HG03045 (cell line): ENCODE measurements around the gene MIER3.
"Not testable (repeated sequence)": the region's sequence is repeated elsewhere in the genome, so short reads cannot be mapped to it uniquely, and the experiment has no call there.

Experiments used
- ATAC-seq: cut with Tn5 transposase; IDR thresholded peaks from one replicate; pipeline ENCODE4 v1.9.1; 2021; ENCODE audit warnings: mild to moderate bottlenecking, moderate library complexity; ENCODE audit not compliant: unreplicated experiment

Gene MIER3, protein sequence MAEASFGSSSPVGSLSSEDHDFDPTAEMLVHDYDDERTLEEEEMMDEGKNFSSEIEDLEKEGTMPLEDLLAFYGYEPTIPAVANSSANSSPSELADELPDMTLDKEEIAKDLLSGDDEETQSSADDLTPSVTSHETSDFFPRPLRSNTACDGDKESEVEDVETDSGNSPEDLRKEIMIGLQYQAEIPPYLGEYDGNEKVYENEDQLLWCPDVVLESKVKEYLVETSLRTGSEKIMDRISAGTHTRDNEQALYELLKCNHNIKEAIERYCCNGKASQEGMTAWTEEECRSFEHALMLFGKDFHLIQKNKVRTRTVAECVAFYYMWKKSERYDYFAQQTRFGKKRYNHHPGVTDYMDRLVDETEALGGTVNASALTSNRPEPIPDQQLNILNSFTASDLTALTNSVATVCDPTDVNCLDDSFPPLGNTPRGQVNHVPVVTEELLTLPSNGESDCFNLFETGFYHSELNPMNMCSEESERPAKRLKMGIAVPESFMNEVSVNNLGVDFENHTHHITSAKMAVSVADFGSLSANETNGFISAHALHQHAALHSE

DNA sequence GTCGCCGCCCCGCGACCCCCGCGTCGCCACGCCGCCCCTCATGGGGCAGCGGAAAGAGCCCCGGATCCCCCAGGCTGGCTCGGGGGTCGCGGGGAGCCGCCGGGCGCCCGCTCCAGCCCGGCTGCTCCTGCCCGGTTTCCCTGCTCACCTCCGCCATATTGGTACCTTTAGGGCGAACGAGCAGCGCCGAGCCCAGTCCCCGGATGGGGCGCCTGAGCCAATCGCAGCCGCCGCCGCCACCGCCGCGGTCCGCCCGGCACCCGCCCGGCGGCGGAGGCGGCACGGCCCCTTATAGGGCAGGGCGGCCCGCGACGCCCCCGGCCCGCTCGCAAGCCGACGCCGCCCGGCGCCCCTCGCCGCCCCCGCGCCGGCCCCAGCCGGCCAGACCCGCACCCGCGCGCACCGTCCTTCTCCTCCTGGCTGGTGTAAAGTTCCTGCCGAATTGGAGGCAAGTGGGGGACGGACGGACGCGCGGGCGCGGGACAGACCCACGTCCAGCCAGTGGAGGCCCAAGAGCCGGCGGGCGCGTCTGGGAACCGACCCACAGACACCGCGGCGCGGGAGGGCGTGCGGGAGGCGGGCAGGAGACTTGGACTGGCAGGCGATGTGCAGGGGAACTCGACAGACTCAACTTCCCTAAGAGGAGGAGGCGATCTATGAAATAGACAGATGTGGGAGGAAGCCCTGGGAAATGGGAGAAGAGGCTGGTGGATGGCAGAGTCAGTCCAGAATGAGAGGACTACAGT is at the start of gene MIER3:
TSS of gene MIER3 (minus strand) at position 178 of the 746 bp plus-strand sequence. CDS start at position 157, 21 bp downstream.
- ATAC-seq = peak; percentile 95

- ATAC-seq = no peak
Measured at GRCh38 chr5:56995596-56995995, 43.7 kb upstream of the MIER3 start.

GRCh38 chr5:56993241-56993640 is 41.3 kb upstream of the MIER3 start:
- no peak for ATAC-seq

DNA sequence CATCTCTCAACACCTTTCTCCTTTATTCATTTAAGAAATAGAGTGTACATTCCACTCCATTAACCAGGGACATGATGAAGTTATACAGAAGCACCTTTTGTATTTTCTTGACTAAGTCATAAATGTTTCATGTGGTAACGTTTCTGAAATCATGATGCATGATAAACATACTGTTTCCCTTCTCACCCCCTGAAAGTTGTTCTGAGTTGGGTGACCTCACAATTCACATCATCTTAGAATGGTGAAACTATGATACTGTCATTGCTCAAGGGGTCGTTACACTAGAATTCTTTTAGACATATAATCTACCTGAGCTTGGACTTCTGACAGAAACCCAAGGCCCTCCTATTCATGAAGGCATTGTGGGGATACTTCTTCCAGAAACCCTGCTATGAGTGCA is 37.8 kb upstream of the MIER3 start:
- ATAC-seq = no peak

GRCh38 chr5:56988490-56988889 is 36.6 kb upstream of the MIER3 start:
- ATAC-seq = no peak

- no peak for ATAC-seq
Measured at GRCh38 chr5:56987171-56987570, 35.2 kb upstream of the MIER3 start.

- ATAC-seq = no peak
Measured at GRCh38 chr5:56986626-56986947, 34.7 kb upstream of the MIER3 start.

DNA sequence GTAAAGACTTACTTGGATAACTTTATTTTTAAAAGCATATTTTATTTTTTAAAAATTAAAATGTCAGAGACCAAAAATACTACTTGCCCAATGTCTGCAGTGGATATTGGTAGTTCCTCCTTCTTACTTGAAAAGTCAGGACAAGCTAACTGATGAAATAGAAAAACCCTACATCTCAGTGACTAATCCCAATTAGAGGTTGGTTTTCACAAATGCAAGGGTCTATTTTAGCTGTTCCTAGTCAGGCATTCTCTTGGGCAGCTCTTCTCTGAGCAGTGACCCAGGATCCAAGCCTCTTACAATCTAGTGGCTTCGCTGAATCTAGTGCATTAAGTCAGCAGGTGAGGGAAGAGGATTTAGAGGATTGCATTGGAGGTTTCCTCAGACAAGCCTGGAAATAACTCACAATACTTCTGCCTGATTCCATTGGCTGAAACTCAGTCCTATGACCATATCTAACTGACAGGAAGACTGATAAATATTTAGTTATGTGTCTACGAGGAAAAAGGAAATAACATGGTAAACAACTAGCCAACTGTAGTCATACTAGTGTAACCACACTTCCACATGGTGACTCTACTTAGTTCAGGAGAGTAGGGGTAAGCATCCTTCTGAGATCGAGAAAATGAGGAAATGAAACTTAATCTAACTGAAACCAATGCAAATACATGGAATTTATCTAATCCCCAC is 34.2 kb upstream of the MIER3 start:
- ATAC-seq = no peak

GRCh38 chr5:56984445-56984844 is 32.5 kb upstream of the MIER3 start:
- ATAC-seq = no peak

- no peak for ATAC-seq
Measured at GRCh38 chr5:56983593-56984361, 31.9 kb upstream of the MIER3 start.

GRCh38 chr5:56981548-56982315 is 29.8 kb upstream of the MIER3 start:
- no peak for ATAC-seq

DNA sequence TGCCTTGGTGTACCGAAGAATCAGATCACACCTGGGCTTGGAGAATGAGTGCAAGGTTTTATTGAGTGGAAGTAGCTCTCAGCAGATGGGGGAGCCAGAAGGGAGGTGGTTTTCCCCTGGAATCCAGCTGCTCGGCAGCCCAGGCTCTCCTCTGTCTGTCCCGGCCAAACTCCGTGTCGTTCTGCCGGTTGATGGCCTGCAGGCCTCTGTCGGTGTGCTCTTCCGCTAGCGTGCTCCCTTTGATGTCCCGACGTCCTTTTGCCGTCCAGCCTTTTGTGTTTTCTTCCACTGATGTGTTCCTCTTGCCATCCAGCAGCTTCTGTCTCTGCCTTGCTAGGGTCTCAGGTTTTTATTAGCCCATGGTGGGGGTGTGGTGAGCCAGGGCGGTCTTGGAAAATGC is 28.0 kb upstream of the MIER3 start:
- no peak for ATAC-seq

DNA sequence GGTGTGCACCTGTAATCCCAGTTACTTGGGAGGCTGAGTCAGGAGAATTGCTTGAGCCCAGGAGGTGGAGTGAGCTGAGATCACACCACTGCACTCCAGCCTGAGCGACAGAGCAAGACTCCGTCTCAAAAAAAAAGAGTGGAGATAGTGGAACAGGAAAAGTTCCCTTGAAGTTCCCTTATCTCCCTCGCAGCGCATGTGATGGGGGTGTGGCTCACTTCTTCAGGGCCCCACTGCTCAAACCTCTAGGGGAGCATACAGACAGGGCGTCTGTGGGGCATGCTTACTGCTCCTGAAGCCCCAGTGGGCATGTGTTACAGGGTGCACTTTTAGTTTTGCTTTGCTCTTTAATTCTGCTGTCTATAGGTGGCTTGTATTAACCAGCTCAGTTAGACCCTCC is 27.6 kb upstream of the MIER3 start:
- ATAC-seq = not testable (repeated sequence)

- ATAC-seq = no peak
Measured at GRCh38 chr5:56977822-56978221, 25.9 kb upstream of the MIER3 start.

DNA sequence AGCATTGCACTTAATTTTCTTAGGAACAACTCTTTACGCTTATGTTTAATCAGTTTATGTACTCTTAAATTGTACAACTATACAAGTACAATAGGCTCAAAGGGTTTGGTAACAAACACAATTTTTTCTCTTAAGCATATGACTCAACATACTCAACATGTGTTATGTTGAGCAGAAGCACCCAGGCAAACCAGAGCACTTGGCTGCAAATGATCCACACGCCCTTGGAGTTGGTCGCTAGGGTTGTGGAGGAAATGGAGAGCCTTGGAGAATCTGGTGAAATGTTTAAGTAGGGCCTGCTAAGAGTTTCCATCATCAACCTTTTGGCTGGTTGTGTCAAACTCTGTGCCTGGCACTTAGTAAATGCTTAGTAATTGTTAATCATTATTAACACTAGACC is 25.1 kb upstream of the MIER3 start:
- ATAC-seq = no peak

DNA sequence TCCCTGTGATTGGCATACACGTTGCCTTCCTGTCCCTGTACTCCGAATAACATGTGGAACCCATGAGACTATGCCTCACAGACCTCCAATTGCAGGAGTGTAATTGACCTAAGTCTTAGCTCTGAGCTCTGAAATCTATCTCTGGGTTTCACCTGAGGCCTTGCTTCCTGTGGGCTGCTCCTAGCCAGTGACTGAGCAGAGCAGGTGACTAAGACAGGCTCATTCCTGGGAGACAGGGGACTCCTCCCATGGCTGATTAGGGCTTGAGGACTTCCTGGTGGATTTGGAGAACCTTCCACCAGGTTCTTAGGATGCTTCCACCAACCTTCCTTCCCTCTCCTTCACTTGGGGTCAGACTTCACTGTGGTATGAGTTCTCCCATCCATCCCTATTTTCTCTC is 22.3 kb upstream of the MIER3 start:
- no peak for ATAC-seq

DNA sequence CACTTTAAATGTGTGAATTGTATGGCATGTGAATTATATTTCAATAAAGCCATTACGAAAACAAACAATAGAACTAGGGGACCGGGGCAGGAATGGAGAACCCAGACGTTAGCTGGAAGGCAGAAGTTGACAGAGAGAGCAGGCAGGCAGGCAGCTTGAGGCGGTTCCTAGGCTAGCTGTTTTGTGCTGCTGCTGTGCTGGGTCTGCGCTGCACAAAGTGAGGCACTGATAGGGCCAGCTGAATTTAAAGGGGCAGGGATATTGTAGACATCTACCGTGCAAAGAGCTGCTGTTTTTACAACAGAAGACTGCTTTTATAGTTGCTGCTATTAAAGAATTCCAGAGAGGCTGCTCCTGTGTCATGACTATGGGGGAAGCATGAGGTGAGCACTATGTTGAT is 21.6 kb upstream of the MIER3 start:
- ATAC-seq = no peak

DNA sequence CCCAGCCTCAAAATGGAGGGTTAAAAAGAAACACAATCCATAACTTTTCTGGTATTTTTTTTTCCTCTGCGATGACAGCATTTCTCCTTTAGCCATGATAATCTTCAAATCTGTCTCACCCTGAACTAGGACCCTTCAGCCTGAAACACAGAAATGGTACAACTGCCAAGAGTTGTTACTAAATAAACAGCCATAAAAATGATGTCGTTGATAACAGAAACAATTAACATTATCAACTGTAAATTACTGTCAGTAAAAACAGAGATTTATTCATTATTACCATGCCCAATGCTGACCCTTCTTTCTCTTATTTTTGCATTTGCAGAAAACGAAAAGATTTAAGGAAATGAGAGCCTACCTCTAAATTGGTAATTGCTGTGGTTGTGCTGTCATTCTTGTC is 19.4 kb upstream of the MIER3 start:
- ATAC-seq = no peak

DNA sequence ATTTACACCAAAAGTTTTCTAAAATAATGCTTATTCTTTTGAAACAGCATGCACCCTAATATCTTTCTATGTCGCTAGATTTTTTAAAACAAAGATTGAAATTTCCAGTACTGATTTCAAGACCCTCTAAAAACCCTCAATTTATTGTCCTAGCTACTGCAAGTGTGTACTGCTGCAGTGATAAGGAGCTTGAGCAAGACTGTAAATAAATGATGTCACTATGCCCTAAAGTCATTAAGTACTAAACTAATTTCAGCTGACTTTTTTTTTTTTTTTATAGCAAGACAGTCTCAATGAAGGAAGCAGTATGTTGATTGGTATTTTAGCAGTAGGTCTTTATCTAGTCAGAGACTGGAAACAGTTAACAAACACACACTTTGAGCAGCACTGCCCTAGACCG is 12.2 kb upstream of the MIER3 start:
- no peak for ATAC-seq

DNA sequence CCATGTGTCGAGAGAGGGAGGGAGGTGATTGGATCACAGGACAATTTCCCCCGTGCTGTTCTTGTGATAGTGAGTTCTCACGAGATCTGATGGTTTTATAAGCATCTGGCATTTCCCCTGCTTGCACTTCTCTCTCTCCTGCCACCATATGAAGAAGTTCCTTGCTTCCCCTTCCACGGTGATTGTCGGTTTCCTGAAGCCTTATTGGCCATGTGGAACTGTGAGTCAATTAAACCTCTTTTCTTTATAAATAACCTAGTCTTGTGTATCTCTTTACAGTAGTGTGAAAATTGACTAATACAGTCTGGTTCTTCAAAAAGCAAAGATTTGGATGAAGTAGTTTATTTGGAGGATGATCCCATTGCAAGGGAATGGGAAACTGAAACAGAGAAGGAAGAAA is 11.3 kb upstream of the MIER3 start:
- no peak for ATAC-seq
